ENCODE data around the gene POPDC2. TPM values are rescaled to one million over a fixed set of nuclear protein-coding genes. Genes with fewer than 3 reads are reported as not detected.

Gene POPDC2, protein sequence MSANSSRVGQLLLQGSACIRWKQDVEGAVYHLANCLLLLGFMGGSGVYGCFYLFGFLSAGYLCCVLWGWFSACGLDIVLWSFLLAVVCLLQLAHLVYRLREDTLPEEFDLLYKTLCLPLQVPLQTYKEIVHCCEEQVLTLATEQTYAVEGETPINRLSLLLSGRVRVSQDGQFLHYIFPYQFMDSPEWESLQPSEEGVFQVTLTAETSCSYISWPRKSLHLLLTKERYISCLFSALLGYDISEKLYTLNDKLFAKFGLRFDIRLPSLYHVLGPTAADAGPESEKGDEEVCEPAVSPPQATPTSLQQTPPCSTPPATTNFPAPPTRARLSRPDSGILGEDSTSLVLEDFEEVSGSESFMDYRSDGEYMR
- 0.16 and 0.76 TPM in 2 replicates for total RNA-seq

DNA sequence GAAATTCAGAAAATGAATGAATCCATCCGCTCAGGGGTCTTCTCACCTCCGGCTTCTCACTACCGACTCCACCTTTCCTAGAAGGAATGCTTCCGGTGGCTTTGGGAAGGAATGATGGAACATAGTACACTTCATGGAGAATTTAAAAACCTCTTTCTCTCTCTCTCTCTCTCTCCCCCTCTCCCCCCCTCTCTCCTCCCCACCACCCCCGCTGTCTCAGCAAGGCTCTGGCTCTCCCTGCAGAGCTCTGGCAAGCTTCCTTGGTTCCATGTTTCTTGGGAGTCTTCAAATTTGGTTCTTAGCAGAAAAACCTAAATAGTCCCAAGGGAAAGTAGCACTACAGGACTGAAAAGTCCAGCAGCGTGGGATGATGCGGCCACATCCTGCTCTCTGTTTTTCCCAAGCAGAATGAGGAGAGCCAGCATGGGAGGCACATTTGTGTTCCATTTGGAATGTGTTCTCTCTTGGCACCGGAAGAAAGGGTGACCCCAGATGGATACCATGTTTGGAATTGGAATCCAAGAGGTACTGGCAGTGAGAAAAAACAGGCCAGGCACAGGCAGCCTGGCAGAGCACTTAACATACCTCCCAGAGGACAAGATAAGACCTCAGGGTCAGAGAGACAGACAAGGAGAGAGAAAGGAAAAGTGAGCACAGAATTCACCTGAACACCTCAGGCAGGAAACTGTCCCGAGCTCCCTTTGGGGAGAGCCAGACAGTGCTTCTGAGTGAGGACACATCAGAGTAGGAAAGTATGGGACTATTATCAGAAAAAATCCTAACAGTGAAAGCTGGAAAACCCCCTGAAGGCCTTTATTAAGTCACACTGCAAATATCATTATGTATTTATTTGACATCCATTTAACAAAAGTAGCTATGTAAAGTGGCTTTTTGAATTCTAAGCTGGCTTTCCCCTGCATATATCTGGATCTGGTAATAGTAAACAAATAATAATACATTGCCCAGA lies at the start of gene POPDC2:
TSS of gene POPDC2 (minus strand) at position 116 of the 967 bp plus-strand sequence. CDS start 166 bp downstream, outside the sequence.

DNA sequence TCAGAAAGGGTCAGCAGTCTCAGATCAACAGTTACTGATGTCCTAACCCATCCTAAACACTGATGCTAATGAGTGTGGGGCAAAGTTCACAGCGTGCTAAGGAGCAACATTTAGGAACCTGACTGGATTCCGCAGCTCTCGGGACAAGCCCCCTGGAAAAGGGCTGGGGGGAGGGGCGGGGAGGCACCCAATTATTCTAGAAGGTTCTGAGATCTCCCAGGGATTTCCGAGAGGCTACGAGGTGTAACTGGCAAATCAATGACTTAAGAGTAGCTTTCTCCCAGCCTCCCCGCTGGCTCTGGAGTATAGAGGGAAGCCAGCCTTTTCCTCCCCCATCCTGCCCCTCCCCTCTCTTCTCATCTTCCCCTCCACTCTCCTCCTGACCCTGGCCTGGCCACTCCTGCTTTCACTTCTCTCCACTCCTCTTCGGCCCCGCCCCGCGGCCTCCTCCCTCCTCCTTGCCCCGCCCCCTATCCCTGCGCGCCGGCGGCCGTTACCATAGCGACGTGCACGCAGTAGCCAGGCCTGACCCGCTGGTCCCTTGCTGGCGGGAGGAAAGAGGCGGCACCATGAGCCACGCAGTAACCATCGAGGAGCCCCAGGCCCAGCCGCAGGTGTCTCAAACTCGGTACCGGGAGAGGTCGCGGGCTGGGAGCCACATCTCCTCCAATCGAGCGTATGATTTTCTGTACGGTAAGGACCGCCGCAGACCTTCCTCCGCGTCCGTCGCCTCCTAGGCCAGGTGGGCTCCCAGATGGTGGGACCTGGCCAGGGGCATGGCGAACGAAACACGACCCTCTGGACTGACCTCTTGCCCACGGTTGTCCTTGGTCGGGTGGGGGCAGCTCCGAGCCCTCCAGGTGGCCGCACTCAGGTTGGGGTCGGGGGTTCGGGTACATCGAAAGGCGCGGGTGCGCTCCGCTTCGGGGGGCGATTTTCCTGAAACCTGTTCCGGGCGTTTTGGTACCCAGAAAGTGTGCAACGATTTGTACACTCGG lies 42.4 kb upstream of the POPDC2 start, which contains the start of gene CFAP91:
TSS of gene CFAP91 (plus strand) at position 493 of the 998 bp plus-strand sequence. CDS start at position 570, 77 bp downstream.

DNA sequence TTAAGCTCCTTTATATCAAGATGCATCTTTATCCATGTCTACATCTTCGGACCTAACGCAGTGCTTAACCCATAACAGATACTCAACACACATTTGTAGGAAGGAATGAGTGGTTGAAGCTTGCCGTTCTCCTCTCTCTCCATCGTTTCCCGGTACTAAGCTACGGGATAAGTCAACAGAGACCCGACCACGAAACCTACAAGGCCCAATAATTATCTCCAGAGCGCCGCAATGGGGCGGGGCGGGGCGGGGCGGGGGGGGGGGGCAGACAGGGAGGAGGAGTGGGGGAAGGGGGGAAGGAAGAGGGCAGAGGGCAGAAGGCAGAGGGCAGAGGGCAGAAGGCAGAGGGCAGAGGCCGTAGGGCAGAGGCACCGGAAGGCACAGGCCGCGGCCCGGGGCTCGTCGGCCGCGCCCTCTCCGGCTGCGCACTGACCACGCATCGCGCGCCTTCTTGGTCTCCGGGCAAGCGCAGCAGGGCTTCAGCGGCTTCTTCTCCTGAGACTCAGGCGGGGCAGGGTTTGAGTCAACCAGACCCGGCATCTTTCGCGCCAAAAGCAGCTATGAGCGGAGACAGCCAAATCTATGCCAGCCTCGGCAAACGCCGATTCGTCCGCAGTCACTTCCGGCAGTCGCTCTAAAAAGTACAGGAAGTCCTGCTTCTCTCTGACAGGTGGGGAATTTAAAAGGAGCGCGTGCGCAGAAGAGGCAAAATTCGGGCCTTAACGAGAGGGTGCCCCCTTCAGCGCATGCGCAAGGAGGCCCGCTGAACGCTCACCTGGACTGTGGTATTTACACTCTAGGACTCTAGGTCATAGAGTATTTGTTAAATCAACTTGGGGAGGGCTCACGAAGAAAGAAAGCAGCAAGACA lies 16.6 kb upstream of the POPDC2 start, which contains the start of gene COX17:
TSS of gene COX17 (minus strand) at position 636 of the 870 bp plus-strand sequence. CDS start at position 540, 96 bp downstream.

DNA sequence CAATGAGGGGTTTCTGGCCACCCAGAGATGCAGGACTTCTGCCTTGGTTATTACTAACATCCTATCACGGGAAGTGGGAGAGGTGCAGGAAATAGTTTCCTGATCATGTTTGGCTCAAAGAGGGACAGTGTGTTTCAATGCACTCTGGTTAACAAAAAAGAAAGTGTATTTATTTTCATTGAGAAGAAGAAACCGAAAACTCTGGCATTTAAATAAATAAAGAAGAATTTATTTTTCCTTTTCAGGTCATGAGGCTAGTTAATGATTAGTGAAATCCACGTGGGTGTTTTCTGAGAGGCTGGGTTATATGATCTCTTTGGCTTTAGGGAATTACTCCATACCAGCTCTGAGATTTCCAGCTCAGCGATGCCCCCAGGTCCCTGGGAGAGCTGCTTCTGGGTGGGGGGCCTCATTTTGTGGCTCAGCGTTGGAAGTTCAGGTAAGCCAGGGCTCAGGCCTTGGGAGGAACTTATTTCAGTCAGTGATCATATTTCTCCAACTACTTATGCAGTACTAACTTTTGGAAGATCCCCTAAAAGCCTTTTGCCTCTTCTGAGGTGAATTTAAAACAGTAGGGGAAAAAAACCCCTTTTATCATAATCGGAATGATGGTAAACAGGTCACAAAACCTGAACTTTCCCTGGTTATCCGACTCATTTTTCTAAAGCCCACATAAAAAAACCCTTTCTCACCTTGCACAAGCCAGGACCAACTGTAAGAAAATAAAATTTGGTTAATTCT lies 62.7 kb downstream of the POPDC2 start, which contains the start of gene PLA1A:
TSS of gene PLA1A (plus strand) at position 338 of the 741 bp plus-strand sequence. CDS start at position 367, 29 bp downstream.

Other genes with a start within 250 kb of the POPDC2 start
- gene TMEM39A, start 197.0 kb downstream of the POPDC2 start, total RNA-seq, result 22.2 and 53.9 TPM in 2 replicates
- gene POGLUT1, start 191.6 kb downstream of the POPDC2 start, total RNA-seq, result 9.6 and 29.3 TPM in 2 replicates
- 28.2 and 31.4 TPM in 2 replicates for gene TIMMDC1, start 162.0 kb downstream of the POPDC2 start, total RNA-seq
- gene CD80, start 101.0 kb downstream of the POPDC2 start, total RNA-seq, result 0.06 TPM in 1 of 2 replicates, not detected in the other
- gene ADPRH, start 81.1 kb downstream of the POPDC2 start, total RNA-seq, result 7.1 and 12.3 TPM in 2 replicates
- gene PLA1A, start 62.7 kb downstream of the POPDC2 start, total RNA-seq, result 1.8 and 20.3 TPM in 2 replicates
- 22.7 and 26.5 TPM in 2 replicates for gene COX17, start 16.8 kb upstream of the POPDC2 start, total RNA-seq
- 0.38 TPM in 1 of 2 replicates, not detected in the other for gene CFAP91, start 42.4 kb upstream of the POPDC2 start, total RNA-seq
- gene NR1I2, start 121.5 kb upstream of the POPDC2 start, total RNA-seq, result under 0.01 TPM in 1 of 2 replicates, not detected in the other

Measured in bladder microvascular endothelial cell (primary cell).